Thyroid gland (tissue), 4 donors: Measurements from ENCODE around the gene CEP192.

Source experiments
- CTCF ChIP-seq, 6 experiments: fragments of 200-600 bp in 3 of 6; fragments of 450-650 bp in 3 of 6; sonication (generic) in 3 of 6; IDR thresholded peaks; one replicate each; pipeline ENCODE4 v1.5.1; 2016 to 2019; ENCODE audit warnings: antibody characterized with exemption in 6 of 6, mild to moderate bottlenecking in 2 of 6, inconsistent platforms in 1 of 6, moderate library complexity in 1 of 6
- POLR2A ChIP-seq, 2 donors: fragments of 450-650 bp; IDR thresholded peaks; one replicate each; pipeline ENCODE4 v1.6.1; 2017; ENCODE audit warnings: antibody characterized with exemption in 2 of 2, mild to moderate bottlenecking in 2 of 2, moderate library complexity in 1 of 2

DNA sequence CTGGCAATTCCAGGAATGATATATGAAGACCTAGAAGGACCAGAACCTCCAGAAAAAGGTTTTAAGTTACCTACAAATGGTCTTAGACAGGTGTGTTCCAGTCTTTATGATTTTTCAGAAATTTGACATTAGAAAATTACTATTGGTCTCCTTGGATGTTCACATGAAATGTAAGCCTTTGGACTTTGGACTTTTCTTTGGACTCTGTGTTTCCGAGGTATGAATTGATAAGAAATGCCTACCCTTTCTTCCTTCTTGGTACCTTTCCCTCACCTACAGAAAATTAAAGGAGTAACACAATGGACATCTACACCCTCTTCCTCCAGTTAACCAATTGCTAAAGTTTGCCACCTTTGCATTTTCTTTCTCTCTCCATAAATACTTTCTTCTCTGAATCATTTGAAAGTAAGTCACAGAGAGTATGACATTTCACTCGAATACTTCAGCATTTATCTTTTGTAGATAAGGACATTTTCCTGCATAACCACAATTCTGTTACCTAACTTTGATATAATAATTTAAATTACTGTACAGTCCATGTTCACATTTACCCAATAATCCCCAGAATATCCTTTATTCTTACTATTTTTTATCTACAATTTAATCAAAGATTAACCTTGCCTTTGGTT lies 26.2 kb downstream of the CEP192 start:
- no peak for TF ChIP-seq CTCF (IDR thresholded peaks at IDR 0.05)
- no peak for TF ChIP-seq POLR2A (IDR thresholded peaks at IDR 0.05)
